ENCODE results near the gene ZNF488. TPM values are rescaled to one million over a fixed set of nuclear protein-coding genes. Genes with fewer than 3 reads are reported as not detected.

Gene ZNF488
- total RNA-seq, 2 donors from 2014 or later = 0.53 to 1.2 TPM

GRCh38 chr10:47350671-47351640 is 33.1 kb downstream of the ZNF488 start:
- Mint-ChIP-seq H3K4me3 (no peak overlapping the region), H3K36me3 (ENCODE audit: low read depth) (no peaks in the 10 kb centered on the region), H3K9me3 (no peaks in the 10 kb centered on the region), H3K27ac (no peak overlapping the region), H3K4me1 (no peaks in the 10 kb centered on the region), H3K27me3 (ENCODE audit: insufficient read depth) (no peaks in the 10 kb centered on the region)
- Histone ChIP-seq H3K27ac (ENCODE audit: low read depth, low read length) (no peak overlapping the region), H3K36me3 (ENCODE audit: control insufficient read depth, insufficient read depth, low read length) (no peaks in the 10 kb centered on the region), H3K9me3 (ENCODE audit: control insufficient read depth, low read length) (no peaks in the 10 kb centered on the region), H3K4me1 (ENCODE audit: control insufficient read depth, insufficient read depth, low read length) (no peaks in the 10 kb centered on the region), H3K4me3 (ENCODE audit: low read length) (no peak overlapping the region), H3K9ac (ENCODE audit: extremely low read depth, low read length, poor library complexity, severe bottlenecking) (no peak overlapping the region), H3K27me3 (ENCODE audit: control insufficient read depth, insufficient read depth, low read length, poor library complexity, severe bottlenecking) (no peaks in the 10 kb centered on the region)
- TF ChIP-seq CTCF (conservative IDR thresholded peaks at IDR 0.05) = no peak
- DNase-seq = no peak
- WGBS, 2 experiments (ENCODE audit: insufficient coverage in 1 of 2, insufficient read length in 1 of 2) = 93 to 97% methylated on average over 26 to 39 of the region's 39 CpGs

- H3K4me3 ChIP-seq (ENCODE audit: low read length) = no peak overlapping the region
- no peaks in the 10 kb centered on the region for H3K27me3 ChIP-seq (ENCODE audit: control insufficient read depth, insufficient read depth, low read length, poor library complexity, severe bottlenecking)
- no peak overlapping the region for H3K9ac ChIP-seq (ENCODE audit: extremely low read depth, low read length, poor library complexity, severe bottlenecking)
- no peaks in the 10 kb centered on the region for H3K9me3 ChIP-seq (ENCODE audit: control insufficient read depth, low read length)
- TF ChIP-seq CTCF (conservative IDR thresholded peaks at IDR 0.05) = no peak
- Mint-ChIP-seq H3K36me3 (ENCODE audit: low read depth) (no peaks in the 10 kb centered on the region), H3K27me3 (ENCODE audit: insufficient read depth) (no peaks in the 10 kb centered on the region), H3K27ac (no peak overlapping the region), H3K4me3 (no peak overlapping the region), H3K4me1 (no peaks in the 10 kb centered on the region), H3K9me3 (no peaks in the 10 kb centered on the region)
- 96 to 97% methylated on average over 13 to 31 of the region's 31 CpGs for WGBS, 2 experiments (ENCODE audit: insufficient coverage in 1 of 2, insufficient read length in 1 of 2)
- H3K36me3 ChIP-seq (ENCODE audit: control insufficient read depth, insufficient read depth, low read length) = no peaks in the 10 kb centered on the region
- H3K4me1 ChIP-seq (ENCODE audit: control insufficient read depth, insufficient read depth, low read length) = no peaks in the 10 kb centered on the region
- no peak overlapping the region for H3K27ac ChIP-seq (ENCODE audit: low read depth, low read length)
- no peak for DNase-seq
Observed at GRCh38 chr10:47349941-47350371, 34.1 kb downstream of the ZNF488 start.

- Mint-ChIP-seq H3K4me3 (no peak overlapping the region), H3K36me3 (ENCODE audit: low read depth) (no peaks in the 10 kb centered on the region), H3K4me1 (no peaks in the 10 kb centered on the region), H3K27ac (no peak overlapping the region), H3K27me3 (ENCODE audit: insufficient read depth) (no peaks in the 10 kb centered on the region), H3K9me3 (no peaks in the 10 kb centered on the region)
- Histone ChIP-seq H3K9me3 (ENCODE audit: control insufficient read depth, low read length) (no peaks in the 10 kb centered on the region), H3K4me1 (ENCODE audit: control insufficient read depth, insufficient read depth, low read length) (no peaks in the 10 kb centered on the region), H3K4me3 (ENCODE audit: low read length) (no peak overlapping the region), H3K36me3 (ENCODE audit: control insufficient read depth, insufficient read depth, low read length) (no peaks in the 10 kb centered on the region), H3K27ac (ENCODE audit: low read depth, low read length) (no peak overlapping the region), H3K27me3 (ENCODE audit: control insufficient read depth, insufficient read depth, low read length, poor library complexity, severe bottlenecking) (no peaks in the 10 kb centered on the region), H3K9ac (ENCODE audit: extremely low read depth, low read length, poor library complexity, severe bottlenecking) (no peak overlapping the region)
- WGBS, 2 experiments (ENCODE audit: insufficient coverage in 1 of 2, insufficient read length in 1 of 2) = 94 to 99% methylated on average over 22 of the region's 22 CpGs
- no peak for TF ChIP-seq CTCF (conservative IDR thresholded peaks at IDR 0.05)
- no peak for DNase-seq
Observed at GRCh38 chr10:47349516-47349915, 34.6 kb downstream of the ZNF488 start.

All from endodermal cell (in vitro differentiated cells).